GM19463 (cell line): ENCODE results near the gene CNP.

Experiments
- ATAC-seq: cut with Tn5 transposase; IDR thresholded peaks from one replicate; pipeline ENCODE4 v1.9.1; 2021; ENCODE audit warnings: mild to moderate bottlenecking, moderate library complexity; ENCODE audit not compliant: unreplicated experiment

CNP gene

DNA sequence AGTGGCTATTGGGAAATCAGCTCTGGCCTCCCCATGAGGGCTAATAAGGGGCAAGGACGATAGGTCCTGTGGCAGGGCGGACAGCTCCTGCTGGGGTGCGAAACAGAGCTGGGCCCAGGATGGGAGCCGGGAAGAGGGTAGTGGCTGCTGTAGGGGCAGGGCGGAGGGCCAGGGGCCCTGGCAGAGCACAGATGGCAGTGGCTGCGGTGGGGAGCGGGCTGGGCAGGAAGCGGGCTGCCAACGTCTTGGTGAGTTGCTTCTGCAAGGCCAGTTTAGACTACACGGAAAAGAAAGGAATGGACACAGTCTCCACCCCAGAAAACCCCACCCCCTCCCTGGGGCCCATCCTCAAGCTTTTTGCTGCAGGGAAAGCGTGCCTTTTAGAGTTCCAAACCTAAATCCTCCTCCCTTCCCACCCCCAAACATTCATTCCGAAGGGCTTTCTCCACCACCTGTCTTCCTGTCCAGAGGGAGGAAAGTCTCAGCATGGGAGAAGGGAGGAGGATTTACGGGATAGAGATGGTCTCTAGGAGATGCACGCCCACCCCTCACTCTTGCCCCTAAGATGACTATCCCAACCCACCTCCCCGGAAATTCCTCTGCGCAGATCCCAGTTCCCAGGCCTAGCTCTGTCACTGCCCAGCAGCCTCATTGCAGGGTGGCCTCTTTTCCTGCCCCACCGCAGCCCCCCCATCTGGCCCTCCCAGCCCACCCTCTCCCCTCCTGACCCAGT lies 60.4 kb downstream of the CNP start:
- no peak for ATAC-seq
